Esophagus muscularis mucosa (tissue), 4 donors: Measurements from ENCODE around the gene TP63.

Experiments used
- CTCF ChIP-seq, 3 experiments: fragments of 200-600 bp in 2 of 3; fragments of 450-650 bp in 1 of 3; sonication (generic) in 2 of 3; IDR thresholded peaks; one replicate each; pipeline ENCODE4 v1.5.1; 2017 to 2019; ENCODE audit warnings: antibody characterized with exemption in 3 of 3, mild to moderate bottlenecking in 2 of 3, moderate library complexity in 1 of 3
- EP300 ChIP-seq: sonication (generic); formaldehyde crosslinking; IDR thresholded peaks from one replicate; pipeline ENCODE4 v1.6.1; 2017; ENCODE audit warnings: antibody characterized with exemption
- POLR2A ChIP-seq: fragments of 450-650 bp; IDR thresholded peaks from one replicate; pipeline ENCODE4 v1.6.1; 2017; ENCODE audit warnings: antibody characterized with exemption, moderate library complexity, mild to moderate bottlenecking, low read depth
- POLR2AphosphoS5 ChIP-seq, 2 donors: sonication (generic); formaldehyde crosslinking; IDR thresholded peaks; one replicate each; pipeline ENCODE4 v1.6.1; 2017; ENCODE audit warnings: antibody characterized with exemption in 2 of 2

- TF ChIP-seq CTCF (IDR thresholded peaks at IDR 0.05): no peak
- TF ChIP-seq POLR2A: no peak
- TF ChIP-seq EP300: no peak
- no peak for TF ChIP-seq POLR2AphosphoS5 (IDR thresholded peaks at IDR 0.05)
Observed at GRCh38 chr3:189708375-189708774, 77.2 kb downstream of the TP63 start.
